B cell (primary cell): ENCODE data around the gene LPGAT1.

Experiments used
- CTCF ChIP-seq: fragments of 200-600 bp; IDR thresholded peaks from one replicate; pipeline ENCODE4 v1.8.0; 2022; ENCODE audit warnings: antibody characterized with exemption, mild to moderate bottlenecking
- EZH2 ChIP-seq: IDR thresholded peaks from 2 replicates; pipeline ENCODE4 v1.6.1; 2012; ENCODE audit warnings: borderline replicate concordance, low read depth, mild to moderate bottlenecking, moderate library complexity, low read length; ENCODE audit not compliant: insufficient read depth, poor library complexity, severe bottlenecking

GRCh38 chr1:211734359-211734758 is 96.2 kb downstream of the LPGAT1 start:
- TF ChIP-seq CTCF (no peak), EZH2 (no peak)
